GM19099 (cell line): ENCODE results near the gene CD55.

Source experiments
- POLR2A ChIP-seq: IDR thresholded peaks from 3 replicates; pipeline ENCODE4 v1.6.1; 2011; ENCODE audit warnings: low read depth; ENCODE audit not compliant: insufficient read length; ENCODE audit errors: extremely low read depth

CD55 gene

DNA sequence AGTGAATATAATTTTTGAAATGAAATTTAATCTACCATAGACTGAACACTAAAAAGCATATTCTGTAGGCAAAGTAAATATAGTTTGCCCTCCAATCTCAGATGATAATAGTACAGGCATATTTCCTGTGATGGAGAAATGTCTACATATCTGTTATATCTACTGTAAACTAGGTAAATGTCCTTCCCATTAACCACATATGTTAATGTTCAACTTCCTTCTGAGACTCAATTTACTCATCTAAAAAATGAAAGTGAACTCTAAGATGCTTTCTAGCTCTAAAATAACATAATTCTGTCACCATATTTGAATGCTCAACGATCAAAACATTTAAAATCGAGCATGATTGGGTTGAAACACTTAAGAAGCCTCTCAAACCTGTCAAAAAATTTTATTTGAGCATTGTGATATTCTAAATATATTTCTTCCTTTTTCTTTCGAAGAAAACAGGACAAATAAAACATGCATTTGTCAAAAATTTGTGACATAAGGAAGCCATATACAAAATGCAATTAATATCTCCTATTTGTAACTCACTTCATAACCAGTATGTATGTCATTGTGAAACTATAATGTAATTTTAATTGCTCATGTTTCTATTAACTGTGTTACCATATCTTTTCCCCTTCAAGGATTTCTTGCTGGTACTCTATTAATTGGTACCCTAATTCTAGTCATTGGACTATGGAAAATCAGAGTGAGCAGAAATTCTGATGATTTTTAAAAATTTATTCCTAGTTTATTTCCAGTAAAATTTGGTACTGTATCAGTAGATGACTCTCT lies 34.2 kb downstream of the CD55 start:
- no peak for TF ChIP-seq POLR2A

DNA sequence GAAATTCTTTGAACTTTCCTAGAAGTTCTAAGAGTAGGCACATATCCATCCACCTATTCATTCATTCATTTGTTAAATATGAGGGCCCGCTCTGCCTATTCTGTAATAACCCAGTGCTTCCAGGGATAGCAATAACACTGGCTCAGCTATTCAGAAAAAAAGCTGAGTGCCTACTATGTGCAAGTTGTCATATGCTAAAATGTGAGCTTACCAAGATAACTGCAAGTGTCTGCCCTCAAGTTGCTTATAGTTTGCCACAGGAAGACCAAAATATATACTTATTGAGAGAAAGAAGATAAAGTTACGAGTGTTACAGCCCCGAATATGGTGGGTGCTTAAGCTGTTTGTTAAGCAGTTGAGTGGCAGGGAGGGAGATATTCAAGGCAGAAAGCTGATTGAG lies 39.6 kb downstream of the CD55 start:
- TF ChIP-seq POLR2A, result no peak

DNA sequence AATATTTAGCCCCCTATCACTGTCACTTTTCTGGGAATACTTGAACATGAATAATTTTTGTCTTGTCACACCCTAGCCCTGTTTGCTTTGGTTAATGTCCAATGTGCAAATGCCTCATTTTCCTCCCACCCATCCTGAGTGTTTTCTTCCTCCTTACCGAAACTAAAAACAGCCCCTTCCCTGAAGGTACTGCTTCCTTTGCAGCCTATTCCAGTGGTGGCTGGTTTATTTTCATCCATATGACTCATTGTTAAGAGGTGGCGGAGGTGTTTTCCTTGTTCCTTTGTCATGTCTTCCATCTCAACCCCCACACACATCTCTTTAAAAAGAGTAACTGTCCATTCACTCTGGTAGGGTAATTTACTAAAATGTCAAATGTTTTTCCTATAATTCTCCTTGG lies 40.4 kb downstream of the CD55 start:
- no peak for TF ChIP-seq POLR2A

DNA sequence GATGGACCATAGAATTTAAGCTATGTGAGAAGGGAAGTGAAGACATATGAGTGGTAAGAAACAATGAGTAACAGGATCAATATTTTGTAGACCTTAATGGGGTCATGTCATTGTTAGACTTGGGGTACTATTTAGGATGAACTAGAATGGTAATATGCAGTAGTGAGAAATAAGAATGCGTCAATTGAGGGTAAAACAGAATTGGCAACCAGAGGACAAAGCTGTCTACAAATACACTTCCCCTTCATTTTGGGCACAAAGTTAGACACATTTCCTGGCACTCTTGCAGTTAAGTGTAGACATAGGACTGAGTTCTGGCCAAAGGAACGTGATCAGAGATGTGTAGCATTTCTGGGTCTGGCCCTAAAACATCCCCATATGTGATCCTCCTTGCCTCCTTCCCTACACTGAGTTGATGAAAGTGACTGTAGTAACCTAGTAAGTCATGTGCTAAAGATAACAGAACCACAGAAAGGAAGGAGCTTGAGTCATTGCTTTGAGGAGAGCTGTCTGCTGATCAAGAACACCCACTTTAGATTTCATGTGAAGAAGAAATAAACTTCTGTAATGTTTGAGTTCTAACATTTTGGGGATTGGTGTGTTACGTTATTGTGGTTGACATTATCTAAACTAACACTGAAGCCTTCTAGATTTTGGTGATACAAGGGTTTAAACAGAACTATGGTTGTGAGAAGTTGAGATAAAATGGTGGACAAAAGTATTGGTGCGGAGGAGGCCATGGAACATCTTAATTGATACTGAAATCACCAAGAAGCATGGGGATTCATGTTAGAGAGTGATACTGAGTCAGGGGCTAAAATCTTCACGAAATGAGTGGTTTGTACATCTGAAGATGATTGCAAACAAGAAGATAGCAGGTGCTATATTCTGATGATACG lies 41.7 kb downstream of the CD55 start:
- no peak for TF ChIP-seq POLR2A

DNA sequence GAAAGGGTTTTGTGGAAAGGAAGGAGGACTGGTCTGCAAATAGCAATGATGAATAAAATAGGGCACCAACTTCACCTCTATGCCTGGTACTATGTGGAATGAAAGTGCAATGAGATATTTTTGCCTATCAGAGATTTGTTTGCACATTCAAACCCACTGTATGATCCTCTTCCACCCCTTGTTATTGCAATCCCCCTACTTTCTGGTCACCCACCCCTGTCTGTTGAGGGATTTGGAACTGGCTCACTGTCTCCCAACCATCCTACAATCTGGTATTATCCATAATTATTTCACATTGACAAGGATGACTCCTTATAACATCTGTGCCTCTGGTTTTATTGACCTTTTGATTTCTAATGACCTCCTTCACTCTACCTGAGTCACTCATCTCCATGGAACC lies 42.4 kb downstream of the CD55 start:
- no peak for TF ChIP-seq POLR2A

DNA sequence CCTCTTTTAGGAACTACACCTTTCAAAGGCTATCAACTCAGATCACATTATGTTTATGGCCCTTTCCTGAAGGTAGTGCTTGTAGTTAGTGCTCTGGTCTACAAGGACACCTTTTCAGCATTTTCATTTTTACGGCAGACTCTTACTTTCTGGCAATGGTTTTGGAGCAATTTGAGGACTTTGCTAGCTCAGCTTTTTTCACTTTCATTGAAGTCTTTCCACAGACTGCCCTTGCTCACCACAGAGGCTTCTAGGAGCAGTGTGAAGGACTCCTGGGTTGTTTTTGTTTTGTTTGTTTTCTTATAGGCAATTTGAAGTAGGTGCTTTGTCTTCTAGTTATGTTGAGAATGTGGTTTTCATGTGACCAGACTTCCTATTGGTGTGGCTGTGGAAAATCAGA lies 43.1 kb downstream of the CD55 start:
- no peak for TF ChIP-seq POLR2A

DNA sequence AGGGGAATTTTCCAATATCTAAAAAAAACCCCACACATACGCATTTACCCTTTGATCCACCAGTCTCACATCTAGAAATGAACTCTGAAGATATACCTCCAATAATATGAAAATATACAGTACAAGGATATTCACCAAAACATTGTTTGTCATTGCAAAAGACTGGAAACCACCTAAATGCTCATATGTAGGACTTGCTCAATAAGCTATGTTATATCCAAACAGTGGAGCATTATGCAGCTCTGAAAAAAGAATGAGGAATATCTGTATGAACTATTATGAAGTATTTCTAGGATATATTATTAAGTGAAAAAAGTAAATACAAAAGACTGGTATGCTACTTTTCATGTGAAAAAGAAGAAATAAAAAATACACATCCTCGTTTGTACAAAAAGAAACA lies 43.6 kb downstream of the CD55 start:
- TF ChIP-seq POLR2A, result no peak

DNA sequence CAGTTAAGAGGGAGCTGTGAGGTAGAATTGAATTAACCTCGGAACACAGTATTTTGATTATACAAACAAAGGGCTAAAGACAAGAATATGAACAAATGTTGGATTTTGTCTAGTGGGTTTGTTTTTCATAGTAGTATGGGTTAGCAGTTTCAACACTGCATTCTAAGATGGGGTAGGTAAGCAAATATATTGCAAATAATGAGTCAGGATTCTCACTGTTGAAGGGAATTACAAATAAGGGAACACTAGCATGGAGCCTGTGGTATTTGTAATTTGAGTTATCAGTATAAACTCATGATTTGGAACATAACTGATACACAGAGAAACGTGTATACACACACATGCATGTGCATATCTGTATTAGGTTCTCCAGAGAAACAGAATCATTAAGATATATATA lies 44.5 kb downstream of the CD55 start:
- no peak for TF ChIP-seq POLR2A

DNA sequence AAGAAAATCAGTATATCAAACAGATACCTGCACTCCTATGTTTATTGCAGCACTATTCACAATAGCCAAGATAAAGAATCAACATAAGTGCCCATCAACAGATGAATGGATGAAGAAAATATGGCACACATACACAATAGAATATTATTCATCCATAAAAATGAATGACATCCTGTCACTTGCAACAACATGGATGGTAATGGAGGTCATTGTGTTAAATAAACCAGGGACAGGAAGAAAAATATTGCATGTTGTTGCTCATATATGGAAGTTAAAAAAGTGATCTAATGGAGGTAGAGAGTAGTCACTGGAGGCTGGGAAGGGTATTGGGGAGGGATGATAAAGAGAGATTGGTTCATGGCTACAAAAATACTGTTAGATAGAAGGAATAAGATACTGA lies 67.2 kb downstream of the CD55 start:
- TF ChIP-seq POLR2A, result no peak

DNA sequence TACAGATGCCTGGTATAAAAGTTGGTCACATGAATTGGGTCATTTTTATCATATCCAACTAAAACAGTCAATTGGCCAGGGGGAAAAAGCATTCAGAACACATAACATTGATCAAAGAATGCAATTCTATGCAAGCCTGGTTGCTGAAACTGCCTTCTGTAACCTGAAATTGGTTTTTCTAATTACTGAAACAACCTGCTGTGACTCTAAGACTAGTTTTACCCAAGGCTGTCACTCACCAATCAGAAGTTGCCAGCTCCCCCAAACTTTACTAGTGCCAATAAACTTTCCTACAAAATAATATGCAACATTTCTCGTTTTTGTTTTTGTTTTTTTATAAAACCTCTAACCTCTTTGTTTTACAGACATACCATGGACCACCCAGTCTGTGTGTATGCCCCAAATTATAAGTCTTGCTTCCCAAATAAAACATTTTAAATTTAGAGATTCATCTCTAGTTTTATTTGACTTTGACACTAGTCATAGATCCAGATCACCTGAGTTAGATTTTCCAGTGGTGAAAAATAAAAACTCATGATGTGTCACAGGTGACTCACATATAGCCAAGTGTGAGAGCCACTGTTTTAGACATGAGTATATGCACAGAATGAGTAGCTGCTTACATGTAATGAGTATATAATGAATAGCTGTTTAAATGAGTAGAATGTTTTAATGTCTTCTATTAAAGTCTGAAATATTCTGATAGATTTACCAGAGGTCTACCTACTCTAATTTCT lies 68.4 kb downstream of the CD55 start:
- TF ChIP-seq POLR2A, result no peak

DNA sequence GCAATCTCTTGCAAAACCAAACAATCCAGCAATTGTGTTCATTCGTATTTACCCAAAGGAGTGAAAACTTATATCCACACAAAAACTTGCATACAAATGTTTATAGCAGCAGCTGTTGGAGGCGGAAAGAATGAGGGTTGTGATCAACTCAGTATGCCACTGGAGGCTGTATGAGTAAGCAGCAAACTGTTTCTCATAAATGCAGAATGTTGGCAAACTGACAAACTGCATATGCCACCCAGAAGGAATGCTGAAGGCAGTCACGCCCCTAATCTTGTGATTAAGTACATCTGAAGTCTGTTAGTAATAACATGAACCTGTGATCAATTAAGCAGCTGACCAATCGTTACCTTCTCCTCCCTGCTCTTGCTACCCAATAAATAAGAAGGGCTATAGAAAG lies 72.1 kb downstream of the CD55 start:
- no peak for TF ChIP-seq POLR2A

DNA sequence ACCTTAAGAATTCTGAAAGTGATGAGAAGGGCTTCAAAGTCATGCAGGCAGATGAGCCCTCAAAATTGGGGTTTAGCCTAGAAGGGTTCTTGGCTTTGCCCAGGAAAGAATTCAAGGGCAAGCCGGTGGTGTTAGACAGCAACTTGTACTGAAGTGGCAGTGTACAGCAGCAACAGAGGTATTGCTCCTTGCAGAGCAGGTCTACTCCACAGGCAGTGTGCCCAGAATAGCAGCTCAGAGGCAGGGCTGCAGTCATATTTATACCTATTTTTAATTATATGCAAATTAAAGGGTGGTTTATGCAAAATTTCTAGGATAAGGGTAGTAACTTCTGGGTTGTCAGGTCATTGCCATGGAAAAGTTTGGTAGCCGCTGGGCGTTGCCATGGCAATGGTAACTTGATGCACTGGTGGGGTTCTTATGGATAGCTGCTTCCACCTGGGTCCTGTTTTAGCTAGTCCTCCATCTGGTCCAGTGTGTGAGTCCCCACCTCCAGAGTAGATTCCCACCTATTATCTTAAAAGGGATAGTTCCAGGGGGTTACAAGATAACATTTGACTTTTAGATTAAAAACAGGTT lies 74.8 kb downstream of the CD55 start:
- no peak for TF ChIP-seq POLR2A

DNA sequence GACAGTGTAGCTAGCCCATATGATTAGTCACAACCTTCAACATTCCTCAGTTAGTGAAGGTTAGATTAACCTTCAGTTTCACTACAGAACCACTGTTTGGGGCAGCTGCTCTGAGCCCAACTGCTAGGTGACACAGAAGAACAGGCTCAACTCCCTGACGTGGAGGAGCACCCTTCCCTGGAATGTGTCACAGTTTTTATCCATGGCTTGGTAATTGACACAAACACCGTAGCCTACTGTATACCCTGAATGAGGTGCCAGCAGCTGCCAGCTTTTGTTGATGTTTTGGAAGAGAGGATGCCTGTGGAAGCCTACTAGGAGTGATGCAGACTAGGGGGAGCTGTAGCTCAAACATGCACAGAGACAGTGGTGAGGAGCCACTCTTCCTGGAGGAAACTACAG lies 76.0 kb downstream of the CD55 start:
- TF ChIP-seq POLR2A, result no peak

DNA sequence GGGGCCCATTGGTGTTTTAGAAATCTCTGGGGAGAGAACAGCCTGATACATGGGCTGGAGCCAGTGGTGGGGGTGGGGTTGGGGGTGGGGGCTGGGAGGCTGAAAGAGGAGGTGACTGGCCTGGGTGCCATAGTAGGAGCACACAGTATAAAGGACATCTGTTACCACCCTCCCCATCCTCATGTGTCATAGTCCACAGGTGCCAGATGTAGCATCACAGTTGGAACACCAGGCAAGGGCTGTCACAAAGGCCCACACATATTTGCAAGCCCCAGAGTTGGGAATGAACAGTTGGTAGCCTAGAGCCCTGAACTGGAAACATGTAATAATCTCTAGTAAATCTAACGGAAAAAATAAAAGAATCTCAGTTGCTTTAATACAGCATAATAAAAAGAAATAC lies 77.5 kb downstream of the CD55 start:
- no peak for TF ChIP-seq POLR2A

DNA sequence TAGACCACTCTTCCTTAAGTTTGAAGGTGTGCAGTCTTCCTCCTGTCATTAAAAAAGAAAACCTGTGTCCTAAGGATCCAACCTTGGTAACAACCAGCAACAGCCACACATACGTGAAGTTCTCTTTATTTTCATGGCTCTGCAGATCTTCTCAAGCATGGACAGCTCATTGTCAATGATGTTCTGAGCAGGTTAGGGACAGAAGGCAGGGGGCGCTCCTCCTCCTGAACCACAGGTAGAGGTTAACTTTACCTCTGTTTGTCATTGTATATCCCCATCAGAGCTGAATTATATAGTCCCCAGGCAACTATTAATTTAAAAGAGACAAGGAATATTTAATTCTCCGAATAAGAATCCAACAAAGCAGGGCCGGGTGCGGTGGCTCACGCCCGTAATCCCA lies 80.1 kb downstream of the CD55 start:
- no peak for TF ChIP-seq POLR2A
